ENCODE results near the gene AUTS2.

The AUTS2 gene

GRCh38 chr7:70148997-70149396 is 550.7 kb downstream of the AUTS2 start:
- no peak for TF ChIP-seq CTCF (IDR thresholded peaks at IDR 0.05; ENCODE audit: insufficient read depth, low read depth, low read length, missing control alignments)
- no peak for DNase-seq (ENCODE audit: low read depth)
- H3K4me3 ChIP-seq (ENCODE audit: low read depth, low read length) = no peak overlapping the region

- TF ChIP-seq CTCF (IDR thresholded peaks at IDR 0.05; ENCODE audit: insufficient read depth, low read depth, low read length, missing control alignments) = no peak
- no peak overlapping the region for H3K4me3 ChIP-seq (ENCODE audit: low read depth, low read length)
- no peak for DNase-seq (ENCODE audit: low read depth)
These were observed 554.0 kb downstream of the AUTS2 start for GRCh38 chr7:70152313-70152712.

- no peak for DNase-seq (ENCODE audit: low read depth)
- H3K4me3 ChIP-seq (ENCODE audit: low read depth, low read length) = no peak overlapping the region
- no peak for TF ChIP-seq CTCF (IDR thresholded peaks at IDR 0.05; ENCODE audit: insufficient read depth, low read depth, low read length, missing control alignments)
These were observed 555.7 kb downstream of the AUTS2 start for GRCh38 chr7:70153933-70154332.

- DNase-seq (ENCODE audit: low read depth) = no peak
- H3K4me3 ChIP-seq (ENCODE audit: low read depth, low read length) = no peak overlapping the region
- no peak for TF ChIP-seq CTCF (IDR thresholded peaks at IDR 0.05; ENCODE audit: insufficient read depth, low read depth, low read length, missing control alignments)
These were observed 556.4 kb downstream of the AUTS2 start for GRCh38 chr7:70154521-70155180.

- H3K4me3 ChIP-seq (ENCODE audit: low read depth, low read length) = no peak overlapping the region
- DNase-seq (ENCODE audit: low read depth) = no peak
- no peak for TF ChIP-seq CTCF (IDR thresholded peaks at IDR 0.05; ENCODE audit: insufficient read depth, low read depth, low read length, missing control alignments)
These were observed 557.8 kb downstream of the AUTS2 start for GRCh38 chr7:70156057-70156456.

- DNase-seq (ENCODE audit: low read depth) = no peak
- TF ChIP-seq CTCF (IDR thresholded peaks at IDR 0.05; ENCODE audit: insufficient read depth, low read depth, low read length, missing control alignments) = no peak
- no peak overlapping the region for H3K4me3 ChIP-seq (ENCODE audit: low read depth, low read length)
These were observed 560.8 kb downstream of the AUTS2 start for GRCh38 chr7:70159121-70159520.
